ENCODE measurements around the gene FBXO5. TPM values are rescaled to one million over a fixed set of nuclear protein-coding genes. Genes with fewer than 3 reads are reported as not detected.

FBXO5 gene
- total and polyA plus RNA-seq, 9 donors = 2.9 to 10.4 (median 5.5) TPM

DNA sequence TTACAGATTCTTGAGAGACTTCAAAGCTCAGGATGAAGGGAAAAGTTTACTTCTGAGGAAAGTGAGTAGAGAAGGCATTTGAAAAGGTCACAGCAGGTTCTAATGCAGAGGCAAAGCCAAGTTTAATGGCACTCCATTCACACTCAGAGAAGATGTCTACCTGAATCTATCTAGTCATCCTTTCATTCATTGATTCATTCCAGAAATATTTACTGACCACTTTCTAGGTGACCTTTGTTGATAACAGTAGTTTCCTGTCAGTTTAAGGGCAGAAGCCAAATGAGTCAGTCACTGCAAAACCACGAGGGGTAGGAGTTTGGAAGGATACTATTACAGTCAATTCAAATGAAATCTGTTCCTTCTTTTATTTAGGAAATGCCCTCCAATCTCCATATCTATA is 30.8 kb downstream of the FBXO5 start:
- Histone ChIP-seq H3K4me1 (ENCODE audit: insufficient read depth) (no peaks in the 10 kb centered on the region), H3K27ac (no peak overlapping the region), H3K9me3 (no peaks in the 10 kb centered on the region), H3K4me3 (no peak overlapping the region), H3K27me3 (no peaks in the 10 kb centered on the region), H3K36me3 (no peaks in the 10 kb centered on the region)
- 7 to 11% (median 8%) methylated on average over 1 of the region's 1 CpG for WGBS, 3 donors
- no peak for TF ChIP-seq EP300 (IDR thresholded peaks at IDR 0.05)
- TF ChIP-seq POLR2A (IDR thresholded peaks at IDR 0.05) = no peak
- TF ChIP-seq CTCF (IDR thresholded peaks at IDR 0.05) = no peak
- DNase-seq = no peak
- intact Hi-C loops (cut with DNase I) = no loop called here

- no peaks in the 10 kb centered on the region for H3K9me3 ChIP-seq
- H3K4me1 ChIP-seq (ENCODE audit: insufficient read depth) = no peaks in the 10 kb centered on the region
- no peak overlapping the region for H3K4me3 ChIP-seq
- WGBS, 3 donors = 78 to 82% (median 79%) methylated on average over 3 of the region's 3 CpGs
- TF ChIP-seq EP300 (IDR thresholded peaks at IDR 0.05) (no peak), POLR2A (IDR thresholded peaks at IDR 0.05) (no peak), CTCF (IDR thresholded peaks at IDR 0.05) (no peak)
- no peaks in the 10 kb centered on the region for H3K27me3 ChIP-seq
- no peak for DNase-seq
- H3K36me3 ChIP-seq = no peaks in the 10 kb centered on the region
- H3K27ac ChIP-seq = no peak overlapping the region
- intact Hi-C loops (cut with DNase I) = no loop called here
Observed at GRCh38 chr6:152950240-152950639, 32.6 kb downstream of the FBXO5 start.

DNA sequence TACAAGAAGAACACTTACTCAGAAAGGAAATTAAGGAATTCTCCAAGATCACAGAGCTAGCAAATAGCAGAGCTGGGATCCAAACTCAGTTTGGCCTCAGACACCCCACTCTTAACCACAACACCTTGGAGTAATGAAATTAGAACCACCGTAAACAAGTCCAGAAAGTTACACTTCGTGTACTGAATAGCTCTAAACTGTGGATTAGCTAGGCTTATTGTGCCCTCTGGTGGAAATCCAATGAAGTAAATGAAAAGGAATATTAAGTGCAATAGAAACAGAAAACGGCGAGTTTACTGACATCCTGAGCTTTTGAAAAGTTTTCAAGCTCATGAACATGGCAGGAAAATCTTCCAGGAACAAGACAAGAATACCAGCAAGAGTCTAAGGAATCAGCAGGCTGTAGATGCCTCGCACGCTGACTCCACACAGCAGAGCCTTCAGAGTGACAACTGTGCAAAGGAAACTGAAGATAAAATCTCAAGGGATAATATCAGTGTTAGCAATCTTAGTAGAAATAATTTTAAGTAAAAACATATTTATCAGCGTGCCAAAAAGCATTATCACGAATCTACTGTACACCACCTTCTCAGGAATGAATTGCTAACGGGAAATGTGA is 34.6 kb downstream of the FBXO5 start:
- H3K9me3 ChIP-seq = no peaks in the 10 kb centered on the region
- no peak for DNase-seq
- no peak overlapping the region for H3K4me3 ChIP-seq
- H3K4me1 ChIP-seq (ENCODE audit: insufficient read depth) = no peaks in the 10 kb centered on the region
- H3K36me3 ChIP-seq = no peaks in the 10 kb centered on the region
- H3K27ac ChIP-seq = no peak overlapping the region
- TF ChIP-seq POLR2A (IDR thresholded peaks at IDR 0.05) (no peak), CTCF (IDR thresholded peaks at IDR 0.05) (peak in 2 of 3 donors; percentile 43 to 54), EP300 (IDR thresholded peaks at IDR 0.05) (no peak)
- 21 to 34% (median 21%) methylated on average over 9 of the region's 9 CpGs for WGBS, 3 donors
- no peaks in the 10 kb centered on the region for H3K27me3 ChIP-seq
- intact Hi-C loops (cut with DNase I) = no loop called here

- H3K27ac ChIP-seq = no peak overlapping the region
- DNase-seq = no peak
- H3K27me3 ChIP-seq = no peaks in the 10 kb centered on the region
- TF ChIP-seq EP300 (IDR thresholded peaks at IDR 0.05) (no peak), CTCF (IDR thresholded peaks at IDR 0.05) (no peak), POLR2A (IDR thresholded peaks at IDR 0.05) (no peak)
- H3K36me3 ChIP-seq = no peaks in the 10 kb centered on the region
- no peaks in the 10 kb centered on the region for H3K9me3 ChIP-seq
- 49 to 63% (median 58%) methylated on average over 2 of the region's 2 CpGs for WGBS, 3 donors
- intact Hi-C loops (cut with DNase I) = no loop called here
- H3K4me1 ChIP-seq (ENCODE audit: insufficient read depth) = no peaks in the 10 kb centered on the region
- H3K4me3 ChIP-seq = no peak overlapping the region
Observed at GRCh38 chr6:152946995-152947394, 35.8 kb downstream of the FBXO5 start.

Measured in ovary (tissue), 9 donors.